Measurements from ENCODE around the gene DCAF7. TPM values are rescaled to one million over a fixed set of nuclear protein-coding genes. Genes with fewer than 3 reads are reported as not detected.
A peak's percentile ranks its signal among the peaks of the same experiment; 100 is the strongest.

Gene DCAF7
- total RNA-seq, result 10 to 100 TPM; 14.6 to 45.5 (median 23.5) TPM
- polyA plus RNA-seq, result 10 to 100 TPM; 11.6 to 14.8 (median 13.7) TPM
- long read RNA-seq, donor 1, full-length matches to known transcripts, result 7 of 12 reads
- long read RNA-seq, donor 1, partial matches to known transcripts, result 5 of 12 reads
- long read RNA-seq, donor 1, other reads (novel, unspliced or antisense), result 0 of 12 reads
- long read RNA-seq, donor 2, full-length matches to known transcripts, result 11 of 19 reads
- long read RNA-seq, donor 2, partial matches to known transcripts, result 8 of 19 reads
- long read RNA-seq, donor 2, other reads (novel, unspliced or antisense), result 0 of 19 reads
- long read RNA-seq, donor 3, full-length matches to known transcripts, result 4 of 4 reads
- long read RNA-seq, donor 3, partial matches to known transcripts, result 0 of 4 reads
- long read RNA-seq, donor 3, other reads (novel, unspliced or antisense), result 0 of 4 reads
- long read RNA-seq, donor 4, result 0 reads
- long read RNA-seq, donor 5, full-length matches to known transcripts, result 9 of 16 reads
- long read RNA-seq, donor 5, partial matches to known transcripts, result 7 of 16 reads
- long read RNA-seq, donor 5, other reads (novel, unspliced or antisense), result 0 of 16 reads
- long read RNA-seq, donor 6, full-length matches to known transcripts, result 29 of 53 reads
- long read RNA-seq, donor 6, partial matches to known transcripts, result 24 of 53 reads
- long read RNA-seq, donor 6, other reads (novel, unspliced or antisense), result 0 of 53 reads
- long read RNA-seq, donor 7, full-length matches to known transcripts, result 9 of 33 reads
- long read RNA-seq, donor 7, partial matches to known transcripts, result 24 of 33 reads
- long read RNA-seq, donor 7, other reads (novel, unspliced or antisense), result 0 of 33 reads
- long read RNA-seq, donor 8, full-length matches to known transcripts, result 9 of 15 reads
- long read RNA-seq, donor 8, partial matches to known transcripts, result 6 of 15 reads
- long read RNA-seq, donor 8, other reads (novel, unspliced or antisense), result 0 of 15 reads
- long read RNA-seq, donor 9, full-length matches to known transcripts, result 13 of 59 reads
- long read RNA-seq, donor 9, partial matches to known transcripts, result 46 of 59 reads
- long read RNA-seq, donor 9, other reads (novel, unspliced or antisense), result 0 of 59 reads
- long read RNA-seq, donor 10, full-length matches to known transcripts, result 4 of 4 reads
- long read RNA-seq, donor 10, partial matches to known transcripts, result 0 of 4 reads
- long read RNA-seq, donor 10, other reads (novel, unspliced or antisense), result 0 of 4 reads

GRCh38 chr17:63549946-63550816 lies at the start of gene DCAF7:
Gene DCAF7, plus strand, starts transcription at chr17:63550477. Its CDS starts 201 bp downstream, at chr17:63550678.
- H3K9me3 ChIP-seq, result no peaks in the 10 kb centered on the region
- intact Hi-C loops (cut with DNase I; ENCODE audit: low total_unique reads), result no loop called here
- TF ChIP-seq EP300 (IDR thresholded peaks at IDR 0.05) (no peak), CTCF (IDR thresholded peaks at IDR 0.05) (no peak), POLR2A (IDR thresholded peaks at IDR 0.05) (peak in 1 of 4 donors; percentile 51), POLR2AphosphoS5 (IDR thresholded peaks at IDR 0.05) (peak in 2 of 3 donors; percentile 62 to 74)
- peak within 1 kb of the TSS; percentile 88 to 97 (median 94) for H3K4me3 ChIP-seq
- H3K36me3 ChIP-seq, result no peaks in the 10 kb centered on the region
- DNase-seq, result peak; percentile 99 to 100
- peaks cover 23 to 52% (median 42%) of the 10 kb centered on the region in 4 donors for H3K4me1 ChIP-seq
- no peaks in the 10 kb centered on the region for H3K27me3 ChIP-seq
- 0% methylated on average over 12 to 72 of the region's 72 CpGs for WGBS, 5 donors
- H3K27ac ChIP-seq, result peak within 1 kb of the TSS; percentile 90 to 95 (median 92)

- Histone ChIP-seq H3K4me1 (no peaks in the 10 kb centered on the region), H3K9me3 (no peaks in the 10 kb centered on the region), H3K27ac (no peak overlapping the region), H3K4me3 (no peak overlapping the region), H3K27me3 (peaks cover 0 to 11% (median 0%) of the 10 kb centered on the region in 3 donors), H3K36me3 (no peaks in the 10 kb centered on the region)
- 63 to 77% (median 67%) methylated on average over 14 of the region's 14 CpGs for WGBS, 5 donors
- intact Hi-C loops (cut with DNase I; ENCODE audit: low total_unique reads), result no loop called here
- no peak for DNase-seq
- TF ChIP-seq CTCF (IDR thresholded peaks at IDR 0.05) (no peak), POLR2A (IDR thresholded peaks at IDR 0.05) (no peak), POLR2AphosphoS5 (IDR thresholded peaks at IDR 0.05) (no peak), EP300 (IDR thresholded peaks at IDR 0.05) (no peak)
Measured at GRCh38 chr17:63500543-63501390, 49.5 kb upstream of the DCAF7 start.

GRCh38 chr17:63503341-63503705 lies 47.0 kb upstream of the DCAF7 start:
- H3K9me3 ChIP-seq, result no peaks in the 10 kb centered on the region
- peaks cover 0 to 26% (median 0%) of the 10 kb centered on the region in 3 donors for H3K27me3 ChIP-seq
- intact Hi-C loops (cut with DNase I; ENCODE audit: low total_unique reads), result no loop called here
- TF ChIP-seq CTCF (IDR thresholded peaks at IDR 0.05) (no peak), POLR2AphosphoS5 (IDR thresholded peaks at IDR 0.05) (no peak), EP300 (IDR thresholded peaks at IDR 0.05) (no peak), POLR2A (IDR thresholded peaks at IDR 0.05) (no peak)
- 33 to 69% (median 46%) methylated on average over 8 of the region's 8 CpGs for WGBS, 5 donors
- H3K4me1 ChIP-seq, result no peaks in the 10 kb centered on the region
- H3K36me3 ChIP-seq, result no peaks in the 10 kb centered on the region
- no peak overlapping the region for H3K27ac ChIP-seq
- DNase-seq, result peak in 1 of 2 donors; percentile 68
- no peak overlapping the region for H3K4me3 ChIP-seq
